GM12878 (cell line): ENCODE measurements around the gene RACGAP1. TPM values are rescaled to one million over a fixed set of nuclear protein-coding genes. Genes with fewer than 3 reads are reported as not detected.
A peak's percentile ranks its signal among the peaks of the same experiment; 100 is the strongest.

Source experiments
- ATAC-seq: fragments of 200-7000 bp; cut with Tn5 transposase; 3 replicates; pipeline ENCODE4 v1.9.1; 2020; ENCODE audit warnings: mild to moderate bottlenecking, moderate library complexity
- BruUV-seq: library from RNA; stranded (reverse); fragments of 400-500 nt; replicated peaks from 2 replicates; lab custom pipeline; 2021; lab: Mats Ljungman, UMichigan
- CTCF ChIA-PET: fragments of 300-600 bp; sonication (Branson Sonifier 250); formaldehyde crosslinking; extraction: SDS; loops from one replicate; lab custom pipeline; 2021; ENCODE audit warnings: inconsistent platforms; lab: Yijun Ruan, JAX
- POLR2A ChIA-PET: fragments of 350-600 bp; formaldehyde crosslinking; extraction: SDS; loops from one replicate; lab custom pipeline; 2021; ENCODE audit warnings: inconsistent platforms; lab: Charles Lee
- RAD21 ChIA-PET: fragments of 300-600 bp; sonication (Branson Sonifier 250); formaldehyde crosslinking; loops from one replicate; lab custom pipeline; 2023; ENCODE audit warnings: antibody characterized with exemption; ENCODE audit not compliant: unreplicated experiment; lab: Charles Lee
- SMC1A ChIA-PET: fragments of 300-600 bp; sonication (Branson Sonifier 250); formaldehyde crosslinking; loops from one replicate; lab custom pipeline; 2023; ENCODE audit not compliant: unreplicated experiment, uncharacterized antibody; lab: Charles Lee
- DNase-seq: peaks from one replicate; pipeline ENCODE4 v3.0.0-alpha.2; 2011; ENCODE audit warnings: low read depth, low spot score
- FAIRE-seq: peaks from 3 replicates; lab custom pipeline; 2011; peaks lifted over from hg19 to GRCh38; lab: Jason Lieb, UNC
- H2AFZ ChIP-seq: 2 replicates; pipeline ENCODE4 v1.6.0; 2011; ENCODE audit warnings: low read depth, low read length, control low read depth; ENCODE audit not compliant: control insufficient read depth
- H3K27ac ChIP-seq: 2 replicates; pipeline ENCODE4 v1.5.1; 2011; ENCODE audit warnings: control low read depth; ENCODE audit not compliant: control insufficient read depth, insufficient read depth
- H3K27me3 ChIP-seq, 2 experiments: replicated peaks in 1 of 2; 2 replicates each; pipeline versions ENCODE4 v1.6.0 to v1.6.1; 2011; ENCODE audit warnings: low read length in 1 of 2; ENCODE audit not compliant: control insufficient read depth in 2 of 2, insufficient read depth in 2 of 2
- H3K36me3 ChIP-seq, 2 experiments: 2 replicates each; pipeline ENCODE4 v1.5.1; 2011; ENCODE audit warnings: low read length in 1 of 2; ENCODE audit not compliant: control insufficient read depth in 2 of 2, insufficient read depth in 2 of 2
- H3K4me1 ChIP-seq: 2 replicates; pipeline ENCODE4 v1.6.1; 2011; ENCODE audit warnings: mild to moderate bottlenecking, low read length, moderate library complexity, mixed read lengths; ENCODE audit not compliant: control insufficient read depth, insufficient read depth
- H3K4me2 ChIP-seq: 2 replicates; pipeline ENCODE4 v1.6.0; 2011; ENCODE audit warnings: control low read depth; ENCODE audit not compliant: control insufficient read depth, insufficient read depth
- H3K4me3 ChIP-seq: fragments of 200-600 bp; sonication (generic); 2 replicates; pipeline ENCODE4 v1.5.1; 2016
- H3K79me2 ChIP-seq: 2 replicates; pipeline ENCODE4 v1.6.0; 2011; ENCODE audit warnings: low read length; ENCODE audit not compliant: control insufficient read depth, insufficient read depth
- H3K9ac ChIP-seq: 2 replicates; pipeline ENCODE4 v1.8.0; 2011; ENCODE audit warnings: low read length, control low read depth, mixed read lengths; ENCODE audit not compliant: control insufficient read depth, insufficient read depth
- H3K9me3 ChIP-seq: replicated peaks from 3 replicates; pipeline ENCODE4 v1.5.1; 2011; ENCODE audit warnings: mild to moderate bottlenecking, low read length; ENCODE audit not compliant: control insufficient read depth, insufficient read depth
- H4K20me1 ChIP-seq: 2 replicates; pipeline ENCODE4 v1.6.0; 2011; ENCODE audit not compliant: control insufficient read depth, insufficient read depth
- BCL3 ChIP-seq: IDR thresholded peaks from 2 replicates; pipeline ENCODE4 v1.6.1; 2011; ENCODE audit warnings: borderline replicate concordance, low read depth, mild to moderate bottlenecking, moderate library complexity, low read length; ENCODE audit not compliant: insufficient read depth, poor library complexity, severe bottlenecking
- IKZF2 ChIP-seq, 2 experiments: fragments of 450-650 bp; IDR thresholded peaks; 2 replicates each; pipeline ENCODE4 v1.6.1; 2017; ENCODE audit warnings: mild to moderate bottlenecking in 2 of 2, moderate library complexity in 2 of 2
- IRF4 ChIP-seq: IDR thresholded peaks from 2 replicates; pipeline ENCODE4 v1.6.1; 2011; ENCODE audit warnings: low read depth, low read length
- MYB ChIP-seq: fragments of 150-350 bp; IDR thresholded peaks from 2 replicates; pipeline ENCODE4 v1.6.1; 2014; ENCODE audit warnings: mild to moderate bottlenecking, low read depth, low read length, borderline replicate concordance
- PKNOX1 ChIP-seq: fragments of 450-650 bp; IDR thresholded peaks from 2 replicates; pipeline ENCODE4 v1.6.1; 2016; ENCODE audit warnings: mild to moderate bottlenecking
- RELA ChIP-seq: fragments of 450-650 bp; IDR thresholded peaks from 2 replicates; pipeline ENCODE4 v1.8.0; 2014; ENCODE audit warnings: borderline replicate concordance; ENCODE audit not compliant: partially characterized antibody
- SMAD1 ChIP-seq: fragments of 450-650 bp; IDR thresholded peaks from 2 replicates; pipeline ENCODE4 v1.6.1; 2018; ENCODE audit warnings: mild to moderate bottlenecking, low read depth; ENCODE audit not compliant: partially characterized antibody
- STAT1 ChIP-seq: fragments of 450-650 bp; conservative IDR thresholded peaks from 2 replicates; pipeline ENCODE4 v1.6.1; 2014; ENCODE audit warnings: antibody characterized with exemption, mild to moderate bottlenecking
- SUPT20H ChIP-seq: IDR thresholded peaks from 2 replicates; pipeline ENCODE4 v1.6.1; 2011; ENCODE audit warnings: low read depth, mild to moderate bottlenecking, low read length, moderate library complexity, borderline replicate concordance; ENCODE audit not compliant: control insufficient read depth
- TAF1 ChIP-seq: IDR thresholded peaks from 2 replicates; pipeline ENCODE4 v1.6.1; 2011; ENCODE audit warnings: mild to moderate bottlenecking, low read depth, low read length, borderline replicate concordance
- WGBS: methylation state at CpG from one replicate; pipeline ENCODE4 v1.1.6; 2016; ENCODE audit warnings: low lambda C conversion rate; ENCODE audit not compliant: insufficient replicate concordance, insufficient coverage; ENCODE audit errors: missing lambda C conversion rate; 5-methylcytosine and 5-hydroxymethylcytosine counted together
- in situ Hi-C: fragments of 300-500 bp; cut with MboI; formaldehyde crosslinking; loops from 9 replicates; pipeline ENCODE4 v1.14.3; 2018; ENCODE audit warnings: mixed read lengths
- intact Hi-C: fragments of 100-400 bp; cut with micrococcal nuclease; formaldehyde crosslinking; loops from one replicate; pipeline ENCODE4 v1.14.2; 2022; ENCODE audit not compliant: unreplicated experiment
- polyA plus RNA-seq, 11 experiments: library from polyadenylated mRNA; depleted of rRNA in 4 of 11; unstranded in 6 of 11; stranded (reverse) in 5 of 11; fragments of >200 nt; fragmentation: Nextera tagmentation in 4 of 11; fragmentation: Illumina TruSeq in 1 of 11; extraction: Ambion mirVana in 4 of 11; extraction: Trizol in 1 of 11; gene quantifications; 1 replicate in 1 of 11; 2 replicates in 10 of 11; pipeline versions ENCODE4 v1.2.1 to v1.2.3, GENCODE V29; 2011 to 2016; ENCODE audit warnings: inconsistent platforms in 2 of 11, missing spikeins in 2 of 11, low read depth in 1 of 11
- total RNA-seq, 4 experiments: library from RNA; depleted of rRNA in 3 of 4; stranded (reverse); fragments of >200 nt in 3 of 4; fragmentation: Illumina TruSeq in 1 of 4; extraction: Trizol in 1 of 4; gene quantifications; 2 replicates each; pipeline versions ENCODE4 v1.2.1 to v1.2.3, GENCODE V29; 2013 to 2021
- TF ChIP-seq, protein P1 (sequence below): fragments of 450-650 bp; IDR thresholded peaks from 2 replicates; pipeline ENCODE4 v1.6.1; 2016; ENCODE audit warnings: mild to moderate bottlenecking

RACGAP1 gene
- total and polyA plus RNA-seq, 10 of the 15 experiments (the other 5 are each of a cell fraction or from before 2014, with no cell fraction given) = 32.4 to 87.9 (median 76.2) TPM

- SMC1A ChIA-PET = interaction anchor here (1.0 to 1.6 kb wide), 2 partner anchors 10 kb away, joined by 3 to 4 read pairs; no protein-coding TSS in a partner anchor
- TF ChIP-seq, protein P1, sequence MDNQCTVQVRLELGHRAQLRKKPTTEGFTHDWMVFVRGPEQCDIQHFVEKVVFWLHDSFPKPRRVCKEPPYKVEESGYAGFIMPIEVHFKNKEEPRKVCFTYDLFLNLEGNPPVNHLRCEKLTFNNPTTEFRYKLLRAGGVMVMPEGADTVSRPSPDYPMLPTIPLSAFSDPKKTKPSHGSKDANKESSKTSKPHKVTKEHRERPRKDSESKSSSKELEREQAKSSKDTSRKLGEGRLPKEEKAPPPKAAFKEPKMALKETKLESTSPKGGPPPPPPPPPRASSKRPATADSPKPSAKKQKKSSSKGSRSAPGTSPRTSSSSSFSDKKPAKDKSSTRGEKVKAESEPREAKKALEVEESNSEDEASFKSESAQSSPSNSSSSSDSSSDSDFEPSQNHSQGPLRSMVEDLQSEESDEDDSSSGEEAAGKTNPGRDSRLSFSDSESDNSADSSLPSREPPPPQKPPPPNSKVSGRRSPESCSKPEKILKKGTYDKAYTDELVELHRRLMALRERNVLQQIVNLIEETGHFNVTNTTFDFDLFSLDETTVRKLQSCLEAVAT = 0 out of 2 replicates have a peak, but pooled peaks have one; percentile 63
- TF ChIP-seq MYB = no peak
- TF ChIP-seq, all 136 proteins: peak for 1
- FAIRE-seq (no peak), DNase-seq (no peak), ATAC-seq (no peak)
- H3K9ac ChIP-seq = peak overlapping the region; percentile 91; the same call in 1 of the 2 replicates
- in situ Hi-C loops (no loop called here), intact Hi-C loops (no loop called here)
- H3K4me1 ChIP-seq = 0 out of 2 replicates have a peak, but pooled peaks cover 3% of the 10 kb centered on the region
- 0 out of 2 replicates have a peak overlapping the region, but pooled peaks have one; percentile 91 for H2AFZ ChIP-seq
- POLR2A ChIA-PET = interaction anchor here (0.6 to 1.9 kb wide), 4 partner anchors 15 to 377 kb away, joined by 3 to 5 read pairs (median 4); partner anchors contain the start of genes CERS5 and LARP4
- CTCF ChIA-PET = interaction anchor here (2.3 to 15.2 kb wide), 2 partner anchors 14 to 61 kb away, joined by 10 to 114 read pairs; partner anchors contain the start of gene SMARCD1
- H3K27me3 ChIP-seq = no peaks in the 10 kb centered on the region
- no TSS peak for BruUV-seq
- H3K4me3 ChIP-seq = peak overlapping the region; percentile 96
- H4K20me1 ChIP-seq = no peaks in the 10 kb centered on the region
- H3K9me3 ChIP-seq = no peaks in the 10 kb centered on the region
- peak overlapping the region; percentile 58; the same call in 1 of the 2 replicates for H3K4me2 ChIP-seq
- no peak overlapping the region for H3K27ac ChIP-seq
- WGBS = 82% methylated on average over 8 of the region's 8 CpGs
- peaks cover 58% of the 10 kb centered on the region for H3K79me2 ChIP-seq
- RAD21 ChIA-PET = interaction anchor here (0.6 kb wide), 1 partner anchor 56 kb away, joined by 3 read pairs; no protein-coding TSS in a partner anchor
- no peaks in the 10 kb centered on the region; a peak in 1 of 4 replicates for H3K36me3 ChIP-seq
These were observed 1.1 kb downstream of the RACGAP1 start for GRCh38 chr12:50024227-50024626.

DNA sequence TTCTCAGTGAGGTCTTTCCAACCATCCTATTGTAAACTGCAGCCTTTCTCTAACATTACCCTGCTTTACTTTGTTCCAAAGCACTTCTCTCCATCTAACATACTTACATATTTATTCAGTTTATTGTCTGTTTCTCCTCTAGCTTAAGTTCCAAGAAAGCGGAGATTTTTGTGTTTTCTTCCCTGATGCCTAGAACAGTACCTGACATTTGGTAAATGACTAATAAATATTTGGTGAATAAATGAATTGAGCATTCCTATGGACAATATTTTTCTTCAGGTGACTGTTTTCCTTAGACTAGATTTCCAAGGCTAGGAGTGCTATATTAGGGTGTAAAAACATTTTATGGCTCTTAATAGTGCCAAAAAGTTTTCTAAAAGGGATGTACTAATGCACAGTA, 2.4 kb downstream of the RACGAP1 start:
- intact Hi-C loops = no loop called here
- WGBS = 97% methylated on average over 1 of the region's 1 CpG
- peak overlapping the region; percentile 31 for H3K4me2 ChIP-seq
- TF ChIP-seq RELA (no peak), IKZF2 (IDR thresholded peaks at IDR 0.05) (no peak), SMAD1 (no peak), PKNOX1 (no peak), IRF4 (no peak), TAF1 (no peak), SUPT20H (no peak), MYB (no peak), STAT1 (no peak), BCL3 (no peak)

More for the DNA sequence above, 2.4 kb downstream of the RACGAP1 start:
- no peaks in the 10 kb centered on the region for H3K9me3 ChIP-seq
- H3K4me3 ChIP-seq = peak overlapping the region; percentile 96; the same call in 1 of the 2 replicates
- FAIRE-seq (no peak), DNase-seq (no peak), ATAC-seq (no peak)
- no peaks in the 10 kb centered on the region for H3K27me3 ChIP-seq
- no peak overlapping the region; the same call in 1 of the 2 replicates for H2AFZ ChIP-seq
- H3K27ac ChIP-seq = no peak overlapping the region
- ChIA-PET SMC1A (no interaction called here), POLR2A (no interaction called here), RAD21 (no interaction called here), CTCF (interaction anchor here (15.2 kb wide), 1 partner anchor 15 kb away, joined by 114 read pairs; no protein-coding TSS in a partner anchor)
- H3K9ac ChIP-seq = no peak overlapping the region
- no peaks in the 10 kb centered on the region; a peak in 1 of 4 replicates for H3K36me3 ChIP-seq
- no peaks in the 10 kb centered on the region for H4K20me1 ChIP-seq
- peaks cover 70% of the 10 kb centered on the region for H3K79me2 ChIP-seq
- H3K4me1 ChIP-seq = 0 out of 2 replicates have a peak, but pooled peaks cover 3% of the 10 kb centered on the region
- in situ Hi-C loops = no loop called here
- no TSS peak for BruUV-seq
